Epithelial cell of esophagus (primary cell): ENCODE measurements around the gene SH2D3C.

ENCODE experiments used
- DNase-seq: peaks from one replicate; pipeline ENCODE4 v3.0.0; 2010; ENCODE audit warnings: low read depth
- H3K4me3 ChIP-seq: 2 replicates; pipeline ENCODE4 v1.5.1; 2011; ENCODE audit warnings: mild to moderate bottlenecking, low read length, control low read depth
- CTCF ChIP-seq: IDR thresholded peaks from 2 replicates; pipeline ENCODE4 v1.5.1; 2011; ENCODE audit warnings: low read depth, mild to moderate bottlenecking, low read length, control low read depth, inconsistent platforms; ENCODE audit not compliant: insufficient read depth; ENCODE audit errors: missing control alignments

SH2D3C gene

DNA sequence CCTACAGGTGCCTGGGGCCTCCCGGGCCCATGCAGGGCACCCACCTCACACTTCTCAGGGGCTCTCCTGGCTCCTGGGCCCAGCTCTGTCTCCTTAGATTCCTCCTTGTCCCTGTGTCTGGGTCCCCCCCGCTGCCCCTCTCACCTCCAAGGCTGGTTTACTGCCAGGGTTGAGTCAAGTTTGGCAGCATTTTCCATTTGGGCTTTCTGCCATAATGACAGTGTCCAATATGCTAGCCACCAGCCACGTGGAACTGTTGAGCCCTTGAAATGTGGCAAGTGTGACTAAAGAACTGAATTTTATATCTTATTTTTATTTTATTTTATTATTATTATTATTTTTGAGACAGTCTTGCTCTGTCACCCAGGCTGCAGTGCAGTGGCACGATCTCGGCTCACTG is 60.7 kb downstream of the SH2D3C start:
- TF ChIP-seq CTCF = no peak
- H3K4me3 ChIP-seq = no peak overlapping the region
- no peak for DNase-seq

- no peak overlapping the region for H3K4me3 ChIP-seq
- no peak for TF ChIP-seq CTCF
- DNase-seq = no peak
Measured at GRCh38 chr9:127716412-127716811, 62.1 kb downstream of the SH2D3C start.

DNA sequence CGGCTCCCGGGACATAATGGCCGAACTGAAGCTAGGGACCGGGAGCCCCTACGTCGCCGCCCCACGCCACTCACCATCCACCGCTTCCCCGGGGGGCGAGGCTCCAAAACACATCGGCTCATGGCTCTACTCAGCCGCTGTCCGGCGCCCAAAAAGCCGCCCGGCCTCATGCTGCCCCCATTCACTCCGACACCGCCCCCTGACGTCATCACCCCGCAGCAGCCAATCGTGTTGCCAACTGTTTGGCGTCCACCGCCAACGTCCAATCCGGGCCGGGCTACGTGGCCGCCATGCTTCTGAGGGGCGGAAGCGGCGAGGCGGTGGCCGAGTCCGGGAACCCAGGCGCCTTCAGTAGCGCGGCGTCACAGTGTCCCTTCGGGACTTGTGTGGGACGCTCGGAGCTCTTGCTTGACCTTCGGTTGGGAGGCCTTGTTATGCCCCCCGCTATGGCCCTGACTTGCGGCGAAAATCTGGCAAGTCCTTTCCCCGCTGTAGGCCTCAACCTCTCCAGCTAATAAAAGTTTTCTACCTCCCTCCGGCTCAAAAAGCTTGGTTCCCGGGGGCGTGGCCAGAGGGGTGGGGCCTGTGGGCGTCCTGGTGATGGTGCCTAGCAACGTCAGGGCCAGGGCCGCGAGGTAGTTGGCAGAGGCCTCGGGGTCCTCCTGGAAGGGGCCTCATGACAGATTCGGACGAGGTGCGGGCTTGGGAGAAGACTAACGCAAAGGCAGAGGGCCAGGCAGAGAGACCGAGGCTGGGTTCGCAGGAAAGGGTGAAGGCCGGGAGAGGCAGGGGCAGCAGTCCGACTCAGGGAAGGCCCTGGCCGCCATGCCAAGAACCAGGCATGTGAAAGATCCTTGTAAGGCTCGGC is 62.8 kb downstream of the SH2D3C start, which contains the start of the genes PTRH1 and TTC16:
TSS of gene PTRH1 (minus strand) at position 194 of the 868 bp plus-strand sequence. CDS start at position 170, 24 bp downstream.
TSS of gene TTC16 (plus strand) at position 610 of the 868 bp plus-strand sequence. CDS start at position 677, 67 bp downstream.
- peak; percentile 97 for DNase-seq
- peak within 1 kb of the TSS; percentile 73 for H3K4me3 ChIP-seq
- no peak for TF ChIP-seq CTCF

DNA sequence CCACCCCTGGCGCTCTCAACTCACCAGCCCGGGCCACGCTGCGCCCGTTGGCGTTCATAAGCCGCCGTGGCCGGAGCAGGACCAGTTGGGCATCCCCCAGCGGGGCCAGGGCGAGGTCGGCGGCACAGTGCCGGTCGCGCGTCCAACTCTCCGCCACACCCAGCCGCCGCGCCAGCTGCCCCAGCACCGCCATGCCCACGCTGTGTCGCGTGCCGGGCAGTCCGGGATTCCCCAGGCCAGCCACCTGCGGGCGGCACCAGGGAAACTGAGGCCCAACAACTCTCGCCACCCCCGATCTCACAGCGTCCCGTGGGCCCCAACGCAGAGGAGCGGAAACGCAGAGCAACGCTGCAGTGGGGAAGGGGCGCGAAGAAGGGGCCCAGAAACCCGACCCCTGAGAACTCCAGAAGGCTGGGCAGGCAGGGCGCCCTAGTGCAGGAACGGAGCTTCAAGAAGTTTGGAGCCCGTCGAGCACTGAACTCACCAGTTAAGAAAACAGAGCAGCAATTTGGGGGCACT is 63.5 kb downstream of the SH2D3C start:
- no peak for TF ChIP-seq CTCF
- DNase-seq = peak; percentile 27

DNA sequence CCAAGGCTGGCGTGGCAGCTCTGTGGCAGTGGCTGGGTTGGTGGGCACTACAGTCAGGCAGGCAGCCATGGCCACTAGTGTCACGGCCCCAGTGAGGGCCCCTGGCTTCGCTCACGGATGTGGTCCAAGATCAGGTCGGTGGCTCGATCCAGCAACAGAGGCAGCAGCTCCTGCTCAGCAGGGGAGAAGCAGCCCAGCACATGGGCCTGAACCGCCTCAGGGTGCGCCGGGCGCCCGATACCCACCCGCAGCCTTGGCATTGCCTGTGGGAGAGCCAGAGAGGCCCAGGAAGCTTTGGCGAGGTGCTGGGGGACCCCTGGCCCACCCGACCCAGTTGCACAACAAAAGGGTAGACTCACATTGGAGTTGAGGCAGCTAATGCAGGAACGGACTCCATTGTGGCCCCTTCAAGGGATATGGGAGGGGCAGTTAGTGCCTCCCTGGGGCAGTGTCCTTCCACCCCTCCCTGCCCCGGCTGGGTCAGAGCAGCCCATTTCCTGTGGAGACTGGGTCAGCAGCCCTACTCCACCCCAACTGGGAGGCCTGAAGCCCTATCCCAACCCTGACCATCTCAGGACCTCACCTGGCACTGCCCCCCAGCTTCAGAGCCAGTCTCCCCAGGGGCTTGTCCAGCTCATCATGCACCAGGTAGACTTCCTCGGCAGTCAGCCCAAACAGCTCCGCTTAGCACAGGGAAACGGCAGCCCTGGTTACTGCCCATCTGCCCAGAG is 64.3 kb downstream of the SH2D3C start:
- no peak for TF ChIP-seq CTCF
- peak overlapping the region; percentile 73 for H3K4me3 ChIP-seq
- no peak for DNase-seq

More for the DNA sequence above, 63.5 kb downstream of the SH2D3C start:
- H3K4me3 ChIP-seq = peak overlapping the region; percentile 73

DNA sequence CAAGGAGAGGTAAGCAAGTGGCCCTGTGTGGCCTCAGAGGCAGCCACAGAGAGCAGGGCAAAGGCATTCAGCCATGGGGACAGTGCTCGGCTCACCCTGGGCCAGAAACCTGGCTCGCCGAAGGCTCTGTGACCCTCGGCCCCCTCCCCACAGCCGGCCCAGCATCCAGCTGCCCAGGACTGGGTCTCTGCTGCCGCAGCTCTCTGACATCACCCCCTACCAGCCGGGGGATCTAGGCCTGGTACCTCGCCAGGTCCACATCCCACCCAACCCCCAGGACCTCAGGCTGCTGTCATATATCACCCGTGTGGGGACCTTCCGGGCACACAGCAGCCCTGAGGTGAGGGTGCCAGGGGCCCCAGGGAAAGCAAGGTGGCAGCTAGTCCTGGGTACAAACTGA is 65.6 kb downstream of the SH2D3C start:
- H3K4me3 ChIP-seq = no peak overlapping the region
- no peak for TF ChIP-seq CTCF

More for the DNA sequence above, 65.6 kb downstream of the SH2D3C start:
- no peak for DNase-seq
